HS-27A (cell line): ENCODE measurements around the gene CDK17.
A peak's percentile ranks its signal among the peaks of the same experiment; 100 is the strongest.
"Not testable (repeated sequence)": the region's sequence is repeated elsewhere in the genome, so short reads cannot be mapped to it uniquely, and the experiment has no call there.

Source experiments
- DNase-seq: peaks from one replicate; pipeline ENCODE4 v3.0.0-alpha.2; 2012; ENCODE audit warnings: low read depth, missing footprints

The CDK17 gene

GRCh38 chr12:96315741-96316481 is 84.3 kb downstream of the CDK17 start:
- not testable (repeated sequence) for DNase-seq

GRCh38 chr12:96314723-96315122 is 85.5 kb downstream of the CDK17 start:
- DNase-seq: no peak

- no peak for DNase-seq
These were observed 86.6 kb downstream of the CDK17 start for GRCh38 chr12:96313606-96314005.

GRCh38 chr12:96311191-96311590 is 89.0 kb downstream of the CDK17 start:
- no peak for DNase-seq

GRCh38 chr12:96310067-96310466 is 90.2 kb downstream of the CDK17 start:
- DNase-seq: no peak

GRCh38 chr12:96308881-96309280 is 91.4 kb downstream of the CDK17 start:
- DNase-seq: no peak

- no peak for DNase-seq
These were observed 94.6 kb downstream of the CDK17 start for GRCh38 chr12:96305665-96306064.

- DNase-seq: no peak
These were observed 96.6 kb downstream of the CDK17 start for GRCh38 chr12:96303653-96304052.

- DNase-seq: no peak
These were observed 97.4 kb downstream of the CDK17 start for GRCh38 chr12:96302687-96303310.

GRCh38 chr12:96301732-96302131 is 98.5 kb downstream of the CDK17 start:
- no peak for DNase-seq

GRCh38 chr12:96300064-96300463 is 100.2 kb downstream of the CDK17 start:
- no peak for DNase-seq

GRCh38 chr12:96297504-96297903 is 102.7 kb downstream of the CDK17 start:
- DNase-seq: no peak

GRCh38 chr12:96295532-96296160 is 104.6 kb downstream of the CDK17 start:
- DNase-seq: no peak

- no peak for DNase-seq
These were observed 105.4 kb downstream of the CDK17 start for GRCh38 chr12:96294831-96295230.

GRCh38 chr12:96293093-96293492 is 107.1 kb downstream of the CDK17 start:
- DNase-seq: no peak

- no peak for DNase-seq
These were observed 111.2 kb downstream of the CDK17 start for GRCh38 chr12:96289067-96289466.

- no peak for DNase-seq
These were observed 115.1 kb downstream of the CDK17 start for GRCh38 chr12:96285158-96285557.

GRCh38 chr12:96274331-96274730 is 125.9 kb downstream of the CDK17 start:
- DNase-seq: peak; percentile 19

- DNase-seq: no peak
These were observed 128.6 kb downstream of the CDK17 start for GRCh38 chr12:96271469-96272199.

GRCh38 chr12:96266238-96266637 is 134.0 kb downstream of the CDK17 start:
- DNase-seq: no peak

- no peak for DNase-seq
These were observed 134.4 kb downstream of the CDK17 start for GRCh38 chr12:96265836-96266235.

GRCh38 chr12:96265400-96265799 is 134.8 kb downstream of the CDK17 start:
- DNase-seq: no peak

- no peak for DNase-seq
These were observed 136.8 kb downstream of the CDK17 start for GRCh38 chr12:96263449-96263902.
